NCI-H69 (cell line): ENCODE results near the gene TPD52L1.

Source experiments
- DNase-seq: peaks from one replicate; lab custom pipeline; 2025; lab: John Stamatoyannopoulos, UW

TPD52L1 gene

GRCh38 chr6:125175466-125176048, 22.0 kb downstream of the TPD52L1 start:
- peak; percentile 80 for DNase-seq

- peak; percentile 71 for DNase-seq
Observed at GRCh38 chr6:125182237-125183008, 28.9 kb downstream of the TPD52L1 start.

GRCh38 chr6:125183391-125183790, 29.8 kb downstream of the TPD52L1 start:
- DNase-seq = no peak

GRCh38 chr6:125188037-125188436, 34.5 kb downstream of the TPD52L1 start:
- DNase-seq = no peak

- DNase-seq = no peak
Observed at GRCh38 chr6:125188594-125189203, 35.1 kb downstream of the TPD52L1 start.

GRCh38 chr6:125189494-125189893, 35.9 kb downstream of the TPD52L1 start:
- DNase-seq = no peak

GRCh38 chr6:125190667-125191066, 37.1 kb downstream of the TPD52L1 start:
- peak; percentile 90 for DNase-seq

GRCh38 chr6:125191916-125192609, 38.5 kb downstream of the TPD52L1 start:
- peak; percentile 93 for DNase-seq

GRCh38 chr6:125192610-125192930, 39.0 kb downstream of the TPD52L1 start:
- no peak for DNase-seq

GRCh38 chr6:125193208-125193607, 39.6 kb downstream of the TPD52L1 start:
- DNase-seq = no peak

GRCh38 chr6:125194941-125195340, 41.4 kb downstream of the TPD52L1 start:
- no peak for DNase-seq

- DNase-seq = peak; percentile 62
Observed at GRCh38 chr6:125195526-125195925, 42.0 kb downstream of the TPD52L1 start.

GRCh38 chr6:125196613-125197012, 43.0 kb downstream of the TPD52L1 start:
- peak; percentile 71 for DNase-seq

GRCh38 chr6:125197795-125198269, 44.3 kb downstream of the TPD52L1 start:
- DNase-seq = peak; percentile 97

GRCh38 chr6:125198398-125198937, 44.9 kb downstream of the TPD52L1 start:
- DNase-seq = peak; percentile 84

- no peak for DNase-seq
Observed at GRCh38 chr6:125200941-125201340, 47.4 kb downstream of the TPD52L1 start.

GRCh38 chr6:125201961-125202729, 48.6 kb downstream of the TPD52L1 start:
- DNase-seq = peak; percentile 72

GRCh38 chr6:125203395-125203794, 49.8 kb downstream of the TPD52L1 start:
- DNase-seq = peak; percentile 65

GRCh38 chr6:125205931-125206330, 52.4 kb downstream of the TPD52L1 start:
- no peak for DNase-seq

GRCh38 chr6:125206389-125206788, 52.8 kb downstream of the TPD52L1 start:
- no peak for DNase-seq

GRCh38 chr6:125207956-125208355, 54.4 kb downstream of the TPD52L1 start:
- DNase-seq = no peak
